Loucy (cell line): ENCODE results near the gene PHF21B.

ENCODE experiments used
- CTCF ChIP-seq: fragments of 200-600 bp; sonication (generic); conservative IDR thresholded peaks from 2 replicates; pipeline ENCODE4 v1.5.1; 2014; ENCODE audit warnings: mild to moderate bottlenecking, antibody characterized with exemption, low read length
- EZH2phosphoT487 ChIP-seq: fragments of 200-600 bp; IDR thresholded peaks from 2 replicates; pipeline ENCODE4 v1.6.1; 2018; ENCODE audit warnings: antibody characterized with exemption, mild to moderate bottlenecking, moderate library complexity, borderline replicate concordance

GRCh38 chr22:44942056-44942455 is 67.7 kb downstream of the PHF21B start:
- no peak for TF ChIP-seq CTCF
- TF ChIP-seq EZH2phosphoT487: no peak
